IMR-90 (cell line): ENCODE data around the gene KRTAP5-6. TPM values are rescaled to one million over a fixed set of nuclear protein-coding genes. Genes with fewer than 3 reads are reported as not detected.

Experiments
- ATAC-seq: fragments of 200-7000 bp; cut with Tn5 transposase; 2 replicates; pipeline ENCODE4 v1.9.1; 2020; ENCODE audit warnings: low read depth, mild to moderate bottlenecking, moderate library complexity
- BruUV-seq: library from RNA; stranded (reverse); fragments of 400-500 nt; replicated peaks from 2 replicates; lab custom pipeline; 2021; lab: Mats Ljungman, UMichigan
- CTCF ChIA-PET: fragments of 300-600 bp; formaldehyde crosslinking; extraction: SDS; loops from one replicate; lab custom pipeline; 2021; ENCODE audit warnings: antibody characterized with exemption; lab: Yijun Ruan, JAX
- POLR2A ChIA-PET: fragments of 300-600 bp; sonication (Branson Sonifier 250); formaldehyde crosslinking; loops from one replicate; lab custom pipeline; 2022; ENCODE audit warnings: antibody characterized with exemption; ENCODE audit not compliant: unreplicated experiment; lab: Charles Lee
- DNase-seq: peaks from one replicate; pipeline ENCODE4 v3.0.0; 2013
- H2AFZ ChIP-seq: replicated peaks from 2 replicates; pipeline ENCODE3; 2013; ENCODE audit warnings: low read length, mild to moderate bottlenecking; ENCODE audit not compliant: poor library complexity
- H2AK5ac ChIP-seq: 2 replicates; pipeline ENCODE4 v1.6.1; 2013; ENCODE audit warnings: low read depth, low read length, inconsistent platforms
- H2AK9ac ChIP-seq: replicated peaks from 2 replicates; pipeline ENCODE3; 2013; ENCODE audit warnings: mild to moderate bottlenecking, low read depth, low read length, moderate library complexity; ENCODE audit not compliant: poor library complexity
- H2BK120ac ChIP-seq: 2 replicates; pipeline ENCODE4 v1.6.1; 2013; ENCODE audit warnings: low read depth, low read length, inconsistent platforms
- H2BK15ac ChIP-seq: 3 replicates; pipeline ENCODE4 v1.6.1; 2013; ENCODE audit warnings: low read depth, low read length, inconsistent platforms
- H2BK20ac ChIP-seq: 2 replicates; pipeline ENCODE4 v1.6.1; 2013; ENCODE audit warnings: low read depth, mild to moderate bottlenecking, inconsistent platforms, low read length, moderate library complexity
- H2BK5ac ChIP-seq: 2 replicates; pipeline ENCODE4 v1.6.1; 2013; ENCODE audit warnings: mild to moderate bottlenecking, low read depth, low read length, inconsistent platforms; ENCODE audit not compliant: poor library complexity, severe bottlenecking
- H3K14ac ChIP-seq: replicated peaks from 2 replicates; pipeline ENCODE4 v1.6.1; 2013; ENCODE audit warnings: low read depth, low read length, inconsistent platforms
- H3K18ac ChIP-seq: 2 replicates; pipeline ENCODE4 v1.6.1; 2013; ENCODE audit warnings: low read depth, low read length, control low read depth
- H3K23ac ChIP-seq: 2 replicates; pipeline ENCODE4 v1.6.1; 2013; ENCODE audit warnings: low read depth, low read length, inconsistent platforms
- H3K27ac ChIP-seq: 2 replicates; pipeline ENCODE4 v1.5.1; 2013; ENCODE audit warnings: mild to moderate bottlenecking, control low read depth, low read length; ENCODE audit not compliant: insufficient read depth
- H3K27me3 ChIP-seq: 2 replicates; pipeline ENCODE4 v1.6.1; 2013; ENCODE audit warnings: low read length; ENCODE audit not compliant: control insufficient read depth, insufficient read depth
- H3K36me3 ChIP-seq: 2 replicates; pipeline ENCODE4 v1.6.1; 2013; ENCODE audit warnings: low read length, mixed read lengths; ENCODE audit not compliant: control insufficient read depth, insufficient read depth
- H3K4ac ChIP-seq: 2 replicates; pipeline ENCODE4 v1.6.1; 2013; ENCODE audit warnings: low read depth, low read length, inconsistent platforms
- H3K4me1 ChIP-seq: 2 replicates; pipeline ENCODE4 v1.6.1; 2013; ENCODE audit warnings: low read length, mixed read lengths; ENCODE audit not compliant: control insufficient read depth, insufficient read depth
- H3K4me2 ChIP-seq: 2 replicates; pipeline ENCODE4 v1.6.1; 2013; ENCODE audit warnings: low read depth, mild to moderate bottlenecking, control low read depth, low read length, moderate library complexity
- H3K4me3 ChIP-seq: 2 replicates; pipeline ENCODE4 v1.5.1; 2013; ENCODE audit warnings: low read depth, mild to moderate bottlenecking, control low read depth, low read length, moderate library complexity; ENCODE audit not compliant: insufficient read depth
- H3K56ac ChIP-seq: 2 replicates; pipeline ENCODE4 v1.6.1; 2013; ENCODE audit warnings: low read length, inconsistent platforms; ENCODE audit not compliant: insufficient read depth; ENCODE audit errors: extremely low read depth
- H3K79me1 ChIP-seq, 2 experiments: 2 replicates each; pipeline ENCODE4 v1.6.1; 2013; ENCODE audit warnings: low read length in 2 of 2, inconsistent platforms in 1 of 2, low read depth in 1 of 2
- H3K9ac ChIP-seq: 2 replicates; pipeline ENCODE4 v1.6.1; 2013; ENCODE audit warnings: low read depth, low read length, control low read depth
- H3K9me1 ChIP-seq: 2 replicates; pipeline ENCODE4 v1.6.1; 2013; ENCODE audit warnings: low read length, inconsistent platforms; ENCODE audit not compliant: insufficient read depth
- H3K9me3 ChIP-seq: 2 replicates; pipeline ENCODE4 v1.6.1; 2013; ENCODE audit warnings: low read length; ENCODE audit not compliant: control insufficient read depth, insufficient read depth
- H4K20me1 ChIP-seq: 2 replicates; pipeline ENCODE4 v1.6.1; 2013; ENCODE audit warnings: low read length, inconsistent platforms; ENCODE audit not compliant: insufficient read depth
- H4K5ac ChIP-seq: 2 replicates; pipeline ENCODE4 v1.6.1; 2013; ENCODE audit warnings: mild to moderate bottlenecking, low read depth, low read length, control low read depth
- H4K8ac ChIP-seq, 2 experiments: 2 replicates each; pipeline ENCODE4 v1.6.1; 2013; ENCODE audit warnings: low read depth in 2 of 2, low read length in 2 of 2, control low read depth in 1 of 2, inconsistent platforms in 1 of 2
- H4K91ac ChIP-seq: 2 replicates; pipeline ENCODE4 v1.6.1; 2013; ENCODE audit warnings: low read depth, low read length, inconsistent platforms; ENCODE audit not compliant: insufficient read depth
- BHLHE40 ChIP-seq: fragments of 150-350 bp; IDR thresholded peaks from 2 replicates; pipeline ENCODE4 v1.6.1; 2016; ENCODE audit warnings: mild to moderate bottlenecking, low read depth, low read length
- CEBPB ChIP-seq: IDR thresholded peaks from 2 replicates; pipeline ENCODE4 v1.6.1; 2012; ENCODE audit warnings: low read depth, low read length, improper control_type of control experiment
- CHD1 ChIP-seq: IDR thresholded peaks from 2 replicates; pipeline ENCODE4 v1.6.1; 2012; ENCODE audit warnings: low read depth, low read length, improper control_type of control experiment
- FOS ChIP-seq: fragments of 150-350 bp; IDR thresholded peaks from 2 replicates; pipeline ENCODE4 v1.6.1; 2016; ENCODE audit warnings: low read depth, low read length
- MAFK ChIP-seq: IDR thresholded peaks from 2 replicates; pipeline ENCODE4 v1.6.1; 2012; ENCODE audit warnings: low read depth, low read length, improper control_type of control experiment
- MAZ ChIP-seq: IDR thresholded peaks from 2 replicates; pipeline ENCODE4 v1.6.1; 2012; ENCODE audit warnings: low read depth, mild to moderate bottlenecking, low read length, improper control_type of control experiment, moderate library complexity, borderline replicate concordance
- MXI1 ChIP-seq: IDR thresholded peaks from 2 replicates; pipeline ENCODE4 v1.6.1; 2012; ENCODE audit warnings: low read depth, mild to moderate bottlenecking, low read length, moderate library complexity, borderline replicate concordance
- NFE2L2 ChIP-seq: fragments of 150-350 bp; IDR thresholded peaks from 2 replicates; pipeline ENCODE4 v1.6.1; 2016; ENCODE audit warnings: low read depth, mild to moderate bottlenecking, low read length
- POLR2A ChIP-seq: IDR thresholded peaks from 2 replicates; pipeline ENCODE4 v1.6.1; 2012; ENCODE audit warnings: mild to moderate bottlenecking, low read depth, low read length
- RAD21 ChIP-seq: IDR thresholded peaks from 2 replicates; pipeline ENCODE4 v1.6.1; 2012; ENCODE audit warnings: low read length, improper control_type of control experiment
- RCOR1 ChIP-seq: IDR thresholded peaks from 2 replicates; pipeline ENCODE4 v1.6.1; 2012; ENCODE audit warnings: mild to moderate bottlenecking, low read length, improper control_type of control experiment; ENCODE audit not compliant: insufficient replicate concordance
- RFX5 ChIP-seq: IDR thresholded peaks from 2 replicates; pipeline ENCODE4 v1.8.0; 2012; ENCODE audit warnings: low read depth, mild to moderate bottlenecking, low read length, moderate library complexity
- SMC3 ChIP-seq: fragments of 150-350 bp; IDR thresholded peaks from 2 replicates; pipeline ENCODE4 v1.6.1; 2016; ENCODE audit warnings: low read depth, mild to moderate bottlenecking, antibody characterized with exemption, low read length, moderate library complexity
- WGBS, 2 experiments: methylation state at CpG; one replicate each; pipeline versions ENCODE4 v1.1.5 to v1.1.7; 2013; ENCODE audit warnings: missing lambda C conversion rate in 2 of 2; ENCODE audit not compliant: insufficient read length in 1 of 2; ENCODE audit errors: extremely low coverage in 2 of 2; 5-methylcytosine and 5-hydroxymethylcytosine counted together
- dilution Hi-C: fragments of 300-500 bp; cut with HindIII; formaldehyde crosslinking; loops from one replicate; pipeline ENCODE4 v1.14.3; 2018; ENCODE audit warnings: low sequenced_read_pairs; ENCODE audit not compliant: unreplicated experiment
- in situ Hi-C: fragments of 300-500 bp; cut with MboI; formaldehyde crosslinking; loops from 3 replicates; pipeline ENCODE4 v1.14.3; 2019; ENCODE audit warnings: low sequenced_read_pairs, inconsistent platforms, mixed read lengths
- intact Hi-C: fragments of 100-400 bp; cut with micrococcal nuclease; formaldehyde crosslinking; loops from 2 replicates; pipeline ENCODE4 v1.10.0; 2022
- polyA plus RNA-seq, 3 experiments: library from polyadenylated mRNA; depleted of rRNA; stranded (reverse); fragments of >200 nt; gene quantifications; 2 replicates each; pipeline ENCODE4 v1.2.3, GENCODE V29; 2012; ENCODE audit warnings: low replicate concordance in 1 of 3
- total RNA-seq: library from RNA; depleted of rRNA; stranded (reverse); fragments of >200 nt; gene quantifications from 2 replicates; pipeline ENCODE4 v1.2.3, GENCODE V29; 2012
- TF ChIP-seq, protein P1 (sequence below): fragments of 150-350 bp; IDR thresholded peaks from 2 replicates; pipeline ENCODE4 v1.6.1; 2017; ENCODE audit warnings: mild to moderate bottlenecking, antibody characterized with exemption, low read length, low read depth
- TF ChIP-seq, protein P2 (sequence below): conservative IDR thresholded peaks from 2 replicates; pipeline ENCODE4 v1.5.1; 2012; ENCODE audit warnings: mild to moderate bottlenecking, low read depth, low read length, improper control_type of control experiment
- TF ChIP-seq, protein P3 (sequence below): fragments of 150-350 bp; IDR thresholded peaks from 2 replicates; pipeline ENCODE4 v1.6.1; 2016; ENCODE audit warnings: low read depth, mild to moderate bottlenecking, low read length, moderate library complexity, borderline replicate concordance

Gene KRTAP5-6
- total and polyA plus RNA-seq, 2 of the 4 experiments (the other 2 are of a cell fraction) = not detected

DNA sequence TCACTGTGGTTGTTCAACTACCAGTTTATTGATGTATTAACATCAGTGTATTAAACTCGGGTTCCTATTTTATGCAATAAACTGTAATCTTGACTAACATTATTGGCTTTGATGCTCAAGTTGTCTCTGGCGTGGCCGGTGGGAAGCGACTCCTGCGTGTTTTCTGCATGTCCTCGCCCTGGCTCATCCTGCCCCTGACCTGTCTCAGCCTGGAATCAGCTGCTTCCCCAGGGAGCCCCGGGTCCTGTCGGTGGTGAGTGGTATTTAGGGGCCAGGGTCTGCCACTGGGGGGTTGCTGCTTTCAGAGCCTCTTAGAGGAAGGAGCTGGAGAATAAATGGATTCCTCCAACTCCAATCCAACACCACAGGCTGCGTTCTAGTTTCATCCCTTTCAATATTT is 30.9 kb downstream of the KRTAP5-6 start:
- Histone ChIP-seq H2BK15ac (no peak overlapping the region), H3K4me3 (no peak overlapping the region), H3K56ac (no peak overlapping the region), H4K91ac (no peak overlapping the region), H4K5ac (no peak overlapping the region), H3K79me1 (no peaks in the 10 kb centered on the region), H3K14ac (no peak overlapping the region), H3K9me3 (no peaks in the 10 kb centered on the region), H4K20me1 (no peaks in the 10 kb centered on the region), H4K8ac (no peak overlapping the region), H3K9me1 (peaks cover 5% of the 10 kb centered on the region; the same call in 1 of the 2 replicates), H3K27me3 (peaks cover 50% of the 10 kb centered on the region), H3K4ac (no peak overlapping the region), H3K4me1 (no peaks in the 10 kb centered on the region), H2AFZ (no peak overlapping the region), H3K36me3 (no peaks in the 10 kb centered on the region), H2BK20ac (no peak overlapping the region), H2AK5ac (no peak overlapping the region), H2AK9ac (no peak overlapping the region), H3K27ac (no peak overlapping the region), H3K23ac (no peak overlapping the region), H3K4me2 (no peak overlapping the region), H2BK5ac (no peak overlapping the region), H3K9ac (no peak overlapping the region), H3K18ac (no peak overlapping the region), H2BK120ac (no peak overlapping the region)
- WGBS, 2 experiments = no CpG with 5 or more reads among the region's 9 CpGs
- ChIA-PET POLR2A (no interaction called here), CTCF (no interaction called here)
- BruUV-seq = no TSS peak
- in situ Hi-C loops = no loop called here
- ATAC-seq (no peak), DNase-seq (no peak)
- dilution Hi-C loops = no loop called here
- intact Hi-C loops = no loop called here
- no peak for TF ChIP-seq POLR2A
- no peak for TF ChIP-seq SMC3
- no peak for TF ChIP-seq FOS
- no peak for TF ChIP-seq NFE2L2
- no peak for TF ChIP-seq CEBPB
- TF ChIP-seq RAD21 = no peak
- TF ChIP-seq RCOR1 = no peak
- no peak for TF ChIP-seq CHD1
- no peak for TF ChIP-seq MXI1
- TF ChIP-seq MAZ = no peak
- TF ChIP-seq, protein P1, sequence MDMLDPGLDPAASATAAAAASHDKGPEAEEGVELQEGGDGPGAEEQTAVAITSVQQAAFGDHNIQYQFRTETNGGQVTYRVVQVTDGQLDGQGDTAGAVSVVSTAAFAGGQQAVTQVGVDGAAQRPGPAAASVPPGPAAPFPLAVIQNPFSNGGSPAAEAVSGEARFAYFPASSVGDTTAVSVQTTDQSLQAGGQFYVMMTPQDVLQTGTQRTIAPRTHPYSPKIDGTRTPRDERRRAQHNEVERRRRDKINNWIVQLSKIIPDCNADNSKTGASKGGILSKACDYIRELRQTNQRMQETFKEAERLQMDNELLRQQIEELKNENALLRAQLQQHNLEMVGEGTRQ = no peak
- no peak for TF ChIP-seq MAFK
- TF ChIP-seq, protein P2, sequence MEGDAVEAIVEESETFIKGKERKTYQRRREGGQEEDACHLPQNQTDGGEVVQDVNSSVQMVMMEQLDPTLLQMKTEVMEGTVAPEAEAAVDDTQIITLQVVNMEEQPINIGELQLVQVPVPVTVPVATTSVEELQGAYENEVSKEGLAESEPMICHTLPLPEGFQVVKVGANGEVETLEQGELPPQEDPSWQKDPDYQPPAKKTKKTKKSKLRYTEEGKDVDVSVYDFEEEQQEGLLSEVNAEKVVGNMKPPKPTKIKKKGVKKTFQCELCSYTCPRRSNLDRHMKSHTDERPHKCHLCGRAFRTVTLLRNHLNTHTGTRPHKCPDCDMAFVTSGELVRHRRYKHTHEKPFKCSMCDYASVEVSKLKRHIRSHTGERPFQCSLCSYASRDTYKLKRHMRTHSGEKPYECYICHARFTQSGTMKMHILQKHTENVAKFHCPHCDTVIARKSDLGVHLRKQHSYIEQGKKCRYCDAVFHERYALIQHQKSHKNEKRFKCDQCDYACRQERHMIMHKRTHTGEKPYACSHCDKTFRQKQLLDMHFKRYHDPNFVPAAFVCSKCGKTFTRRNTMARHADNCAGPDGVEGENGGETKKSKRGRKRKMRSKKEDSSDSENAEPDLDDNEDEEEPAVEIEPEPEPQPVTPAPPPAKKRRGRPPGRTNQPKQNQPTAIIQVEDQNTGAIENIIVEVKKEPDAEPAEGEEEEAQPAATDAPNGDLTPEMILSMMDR = no peak
- TF ChIP-seq RFX5 = no peak
- TF ChIP-seq BHLHE40 = no peak
- TF ChIP-seq, protein P3, sequence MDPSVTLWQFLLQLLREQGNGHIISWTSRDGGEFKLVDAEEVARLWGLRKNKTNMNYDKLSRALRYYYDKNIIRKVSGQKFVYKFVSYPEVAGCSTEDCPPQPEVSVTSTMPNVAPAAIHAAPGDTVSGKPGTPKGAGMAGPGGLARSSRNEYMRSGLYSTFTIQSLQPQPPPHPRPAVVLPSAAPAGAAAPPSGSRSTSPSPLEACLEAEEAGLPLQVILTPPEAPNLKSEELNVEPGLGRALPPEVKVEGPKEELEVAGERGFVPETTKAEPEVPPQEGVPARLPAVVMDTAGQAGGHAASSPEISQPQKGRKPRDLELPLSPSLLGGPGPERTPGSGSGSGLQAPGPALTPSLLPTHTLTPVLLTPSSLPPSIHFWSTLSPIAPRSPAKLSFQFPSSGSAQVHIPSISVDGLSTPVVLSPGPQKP = no peak
